GM12878 (cell line): ENCODE results near the gene FHOD3. TPM values are rescaled to one million over a fixed set of nuclear protein-coding genes. Genes with fewer than 3 reads are reported as not detected.

Experiments
- ATAC-seq: fragments of 200-7000 bp; cut with Tn5 transposase; 3 replicates; pipeline ENCODE4 v1.9.1; 2020; ENCODE audit warnings: mild to moderate bottlenecking, moderate library complexity
- BruUV-seq: library from RNA; stranded (reverse); fragments of 400-500 nt; replicated peaks from 2 replicates; lab custom pipeline; 2021; lab: Mats Ljungman, UMichigan
- CTCF ChIA-PET: fragments of 300-600 bp; sonication (Branson Sonifier 250); formaldehyde crosslinking; extraction: SDS; loops from one replicate; lab custom pipeline; 2021; ENCODE audit warnings: inconsistent platforms; lab: Yijun Ruan, JAX
- POLR2A ChIA-PET: fragments of 350-600 bp; formaldehyde crosslinking; extraction: SDS; loops from one replicate; lab custom pipeline; 2021; ENCODE audit warnings: inconsistent platforms; lab: Charles Lee
- RAD21 ChIA-PET: fragments of 300-600 bp; sonication (Branson Sonifier 250); formaldehyde crosslinking; loops from one replicate; lab custom pipeline; 2023; ENCODE audit warnings: antibody characterized with exemption; ENCODE audit not compliant: unreplicated experiment; lab: Charles Lee
- SMC1A ChIA-PET: fragments of 300-600 bp; sonication (Branson Sonifier 250); formaldehyde crosslinking; loops from one replicate; lab custom pipeline; 2023; ENCODE audit not compliant: unreplicated experiment, uncharacterized antibody; lab: Charles Lee
- DNase-seq: peaks from one replicate; pipeline ENCODE4 v3.0.0-alpha.2; 2011; ENCODE audit warnings: low read depth, low spot score
- FAIRE-seq: peaks from 3 replicates; lab custom pipeline; 2011; peaks lifted over from hg19 to GRCh38; lab: Jason Lieb, UNC
- H2AFZ ChIP-seq: 2 replicates; pipeline ENCODE4 v1.6.0; 2011; ENCODE audit warnings: low read depth, low read length, control low read depth; ENCODE audit not compliant: control insufficient read depth
- H3K27ac ChIP-seq: 2 replicates; pipeline ENCODE4 v1.5.1; 2011; ENCODE audit warnings: control low read depth; ENCODE audit not compliant: control insufficient read depth, insufficient read depth
- H3K27me3 ChIP-seq, 2 experiments: replicated peaks in 1 of 2; 2 replicates each; pipeline versions ENCODE4 v1.6.0 to v1.6.1; 2011; ENCODE audit warnings: low read length in 1 of 2; ENCODE audit not compliant: control insufficient read depth in 2 of 2, insufficient read depth in 2 of 2
- H3K36me3 ChIP-seq, 2 experiments: 2 replicates each; pipeline ENCODE4 v1.5.1; 2011; ENCODE audit warnings: low read length in 1 of 2; ENCODE audit not compliant: control insufficient read depth in 2 of 2, insufficient read depth in 2 of 2
- H3K4me1 ChIP-seq: 2 replicates; pipeline ENCODE4 v1.6.1; 2011; ENCODE audit warnings: mild to moderate bottlenecking, low read length, moderate library complexity, mixed read lengths; ENCODE audit not compliant: control insufficient read depth, insufficient read depth
- H3K4me2 ChIP-seq: 2 replicates; pipeline ENCODE4 v1.6.0; 2011; ENCODE audit warnings: control low read depth; ENCODE audit not compliant: control insufficient read depth, insufficient read depth
- H3K4me3 ChIP-seq: fragments of 200-600 bp; sonication (generic); 2 replicates; pipeline ENCODE4 v1.5.1; 2016
- H3K79me2 ChIP-seq: 2 replicates; pipeline ENCODE4 v1.6.0; 2011; ENCODE audit warnings: low read length; ENCODE audit not compliant: control insufficient read depth, insufficient read depth
- H3K9ac ChIP-seq: 2 replicates; pipeline ENCODE4 v1.8.0; 2011; ENCODE audit warnings: low read length, control low read depth, mixed read lengths; ENCODE audit not compliant: control insufficient read depth, insufficient read depth
- H3K9me3 ChIP-seq: replicated peaks from 3 replicates; pipeline ENCODE4 v1.5.1; 2011; ENCODE audit warnings: mild to moderate bottlenecking, low read length; ENCODE audit not compliant: control insufficient read depth, insufficient read depth
- H4K20me1 ChIP-seq: 2 replicates; pipeline ENCODE4 v1.6.0; 2011; ENCODE audit not compliant: control insufficient read depth, insufficient read depth
- CEBPB ChIP-seq, 2 experiments: fragments of 150-350 bp in 1 of 2; IDR thresholded peaks; 2 replicates each; pipeline ENCODE4 v1.6.1; 2012 to 2014; ENCODE audit warnings: low read depth in 2 of 2, low read length in 2 of 2, borderline replicate concordance in 1 of 2, inconsistent platforms in 1 of 2
- CTCF ChIP-seq, 3 experiments: IDR thresholded peaks in 2 of 3; conservative IDR thresholded peaks in 1 of 3; 2 replicates each; pipeline ENCODE4 v1.5.1; 2011; ENCODE audit warnings: low read depth in 3 of 3, low read length in 3 of 3, mild to moderate bottlenecking in 3 of 3, control low read depth in 2 of 3, moderate library complexity in 2 of 3, inconsistent platforms in 1 of 3, mixed read lengths in 1 of 3; ENCODE audit not compliant: control insufficient read depth in 2 of 3, insufficient read depth in 1 of 3; ENCODE audit errors: extremely low read depth in 1 of 3
- HDAC6 ChIP-seq: fragments of 200-600 bp; sonication (generic); IDR thresholded peaks from one replicate; pipeline ENCODE4 v1.8.0; 2017; ENCODE audit warnings: antibody characterized with exemption; ENCODE audit not compliant: unreplicated experiment
- JUNB ChIP-seq: IDR thresholded peaks from 2 replicates; pipeline ENCODE4 v1.6.1; 2016; ENCODE audit warnings: antibody characterized with exemption, mild to moderate bottlenecking
- NFYA ChIP-seq: IDR thresholded peaks from 2 replicates; pipeline ENCODE4 v1.6.1; 2011; ENCODE audit warnings: low read depth, mild to moderate bottlenecking, low read length, improper control_type of control experiment, borderline replicate concordance
- SKIL ChIP-seq: fragments of 450-650 bp; IDR thresholded peaks from 2 replicates; pipeline ENCODE4 v1.6.1; 2017; ENCODE audit warnings: mild to moderate bottlenecking, low read depth, inconsistent platforms; ENCODE audit not compliant: poor library complexity, severe bottlenecking
- ZBTB33 ChIP-seq: fragments of 450-650 bp; IDR thresholded peaks from 2 replicates; pipeline ENCODE4 v1.6.1; 2017; ENCODE audit warnings: mild to moderate bottlenecking
- WGBS: methylation state at CpG from one replicate; pipeline ENCODE4 v1.1.6; 2016; ENCODE audit warnings: low lambda C conversion rate; ENCODE audit not compliant: insufficient replicate concordance, insufficient coverage; ENCODE audit errors: missing lambda C conversion rate; 5-methylcytosine and 5-hydroxymethylcytosine counted together
- in situ Hi-C: fragments of 300-500 bp; cut with MboI; formaldehyde crosslinking; loops from 9 replicates; pipeline ENCODE4 v1.14.3; 2018; ENCODE audit warnings: mixed read lengths
- intact Hi-C: fragments of 100-400 bp; cut with micrococcal nuclease; formaldehyde crosslinking; loops from one replicate; pipeline ENCODE4 v1.14.2; 2022; ENCODE audit not compliant: unreplicated experiment
- polyA plus RNA-seq, 11 experiments: library from polyadenylated mRNA; depleted of rRNA in 4 of 11; unstranded in 6 of 11; stranded (reverse) in 5 of 11; fragments of >200 nt; fragmentation: Nextera tagmentation in 4 of 11; fragmentation: Illumina TruSeq in 1 of 11; extraction: Ambion mirVana in 4 of 11; extraction: Trizol in 1 of 11; gene quantifications; 1 replicate in 1 of 11; 2 replicates in 10 of 11; pipeline versions ENCODE4 v1.2.1 to v1.2.3, GENCODE V29; 2011 to 2016; ENCODE audit warnings: inconsistent platforms in 2 of 11, missing spikeins in 2 of 11, low read depth in 1 of 11
- total RNA-seq, 4 experiments: library from RNA; depleted of rRNA in 3 of 4; stranded (reverse); fragments of >200 nt in 3 of 4; fragmentation: Illumina TruSeq in 1 of 4; extraction: Trizol in 1 of 4; gene quantifications; 2 replicates each; pipeline versions ENCODE4 v1.2.1 to v1.2.3, GENCODE V29; 2013 to 2021

FHOD3 gene
- total and polyA plus RNA-seq, 10 of the 15 experiments (the other 5 are each of a cell fraction or from before 2014, with no cell fraction given) = 0.77 to 26.7 (median 10.4) TPM

GRCh38 chr18:36256094-36256493 lies 41.4 kb upstream of the FHOD3 start (continued):
- no peak for TF ChIP-seq JUNB
- no peak for TF ChIP-seq SKIL
- TF ChIP-seq CTCF (IDR thresholded peaks at IDR 0.05 in 2 of 3, conservative IDR thresholded peaks at IDR 0.05 in 1 of 3; ENCODE audit: control insufficient read depth in 2 of 3, extremely low read depth in 1 of 3, insufficient read depth in 1 of 3, low read depth in 3 of 3, low read length in 3 of 3) = no peak

- Histone ChIP-seq H3K27ac (no peak overlapping the region), H3K4me2 (no peak overlapping the region), H3K4me3 (no peak overlapping the region), H4K20me1 (no peaks in the 10 kb centered on the region), H3K4me1 (no peaks in the 10 kb centered on the region), H3K27me3 (no peaks in the 10 kb centered on the region), H3K9ac (no peak overlapping the region), H2AFZ (no peak overlapping the region), H3K36me3 (no peaks in the 10 kb centered on the region), H3K79me2 (no peaks in the 10 kb centered on the region), H3K9me3 (no peaks in the 10 kb centered on the region)
- FAIRE-seq (no peak), ATAC-seq (no peak), DNase-seq (no peak)
- in situ Hi-C loops (no loop called here), intact Hi-C loops (no loop called here)
- CTCF ChIA-PET = no interaction called here
- 72% methylated on average over 1 of the region's 1 CpG for WGBS
- RAD21 ChIA-PET = no interaction called here
- POLR2A ChIA-PET = no interaction called here
- TF ChIP-seq HDAC6 = no peak
- TF ChIP-seq CEBPB (IDR thresholded peaks at IDR 0.05; ENCODE audit: borderline replicate concordance in 1 of 2, low read depth in 2 of 2, low read length in 2 of 2) = no peak
- no peak for TF ChIP-seq ZBTB33
- TF ChIP-seq NFYA = no peak
- SMC1A ChIA-PET = interaction anchor here (1.3 kb wide), 1 partner anchor 99 kb away, joined by 3 read pairs; no protein-coding TSS in a partner anchor
- BruUV-seq = no TSS peak
These were observed 34.5 kb upstream of the FHOD3 start for GRCh38 chr18:36262971-36263370.
